GM23338 (cell line): Measurements from ENCODE around the gene TLCD3B.

ENCODE experiments used
- CTCF ChIP-seq, 2 experiments: fragments of 200-600 bp in 1 of 2; sonication (generic) in 1 of 2; conservative IDR thresholded peaks; 2 replicates each; pipeline versions ENCODE4 v1.5.1 to v1.6.1; 2016 to 2017; ENCODE audit warnings: antibody characterized with exemption in 2 of 2, low read depth in 2 of 2, mild to moderate bottlenecking in 2 of 2, moderate library complexity in 1 of 2
- EZH2 ChIP-seq: fragments of 200-600 bp; sonication (generic); IDR thresholded peaks from one replicate; pipeline ENCODE4 v1.8.0; 2017; ENCODE audit warnings: antibody characterized with exemption, mild to moderate bottlenecking, low read depth; ENCODE audit not compliant: unreplicated experiment

GRCh38 chr16:30077656-30078055, 46.6 kb upstream of the TLCD3B start:
- TF ChIP-seq EZH2, result no peak
- no peak for TF ChIP-seq CTCF (conservative IDR thresholded peaks at IDR 0.05; ENCODE audit: low read depth in 2 of 2)
